AG10803 (cell line): ENCODE results near the gene DNPH1.

Source experiments
- DNase-seq: peaks from one replicate; pipeline ENCODE4 v3.0.0; 2010; ENCODE audit warnings: low read depth
- H3K4me3 ChIP-seq: 2 replicates; pipeline ENCODE4 v1.5.1; 2011; ENCODE audit warnings: mild to moderate bottlenecking, low read length, control low read depth
- CTCF ChIP-seq: conservative IDR thresholded peaks from 2 replicates; pipeline ENCODE4 v1.5.1; 2011; ENCODE audit warnings: mild to moderate bottlenecking, low read length, control low read depth, inconsistent platforms

The DNPH1 gene

GRCh38 chr6:43229803-43230620, 731 bp upstream of the DNPH1 start:
- no peak for DNase-seq
- TF ChIP-seq CTCF = no peak
- H3K4me3 ChIP-seq = peak overlapping the region; percentile 64

- DNase-seq = no peak
- H3K4me3 ChIP-seq = no peak overlapping the region
- no peak for TF ChIP-seq CTCF
Observed at GRCh38 chr6:43226192-43226851, 3.0 kb downstream of the DNPH1 start.

- no peak for TF ChIP-seq CTCF
- DNase-seq = no peak
Observed at GRCh38 chr6:43223175-43223574, 6.1 kb downstream of the DNPH1 start.

GRCh38 chr6:43222418-43223059, 6.7 kb downstream of the DNPH1 start:
- no peak for TF ChIP-seq CTCF
- no peak overlapping the region for H3K4me3 ChIP-seq
- no peak for DNase-seq

More at GRCh38 chr6:43223175-43223574, 6.1 kb downstream of the DNPH1 start:
- no peak overlapping the region for H3K4me3 ChIP-seq

- H3K4me3 ChIP-seq = no peak overlapping the region
- peak; percentile 14 for DNase-seq
- TF ChIP-seq CTCF = no peak
Observed at GRCh38 chr6:43221046-43221972, 8.0 kb downstream of the DNPH1 start.

- TF ChIP-seq CTCF = no peak
- no peak overlapping the region for H3K4me3 ChIP-seq
- no peak for DNase-seq
Observed at GRCh38 chr6:43220439-43220951, 8.8 kb downstream of the DNPH1 start.
